HepG2 (cell line): ENCODE measurements around the gene ARL15. TPM values are rescaled to one million over a fixed set of nuclear protein-coding genes. Genes with fewer than 3 reads are reported as not detected.

Source experiments
- MAX ChIP-seq: IDR thresholded peaks from 2 replicates; pipeline ENCODE4 v1.6.1; 2012; ENCODE audit warnings: inconsistent platforms
- SETDB1 ChIP-seq: sonication (generic); formaldehyde crosslinking; IDR thresholded peaks from 2 replicates; pipeline ENCODE4 v1.5.1; 2020; ENCODE audit warnings: missing genetic modification reagents, mild to moderate bottlenecking, borderline replicate concordance
- UBTF ChIP-seq: sonication (generic); formaldehyde crosslinking; IDR thresholded peaks from 2 replicates; pipeline ENCODE4 v1.4.0; 2020; ENCODE audit warnings: mild to moderate bottlenecking, missing genetic modification reagents
- ZBTB40 ChIP-seq, 2 experiments: fragments of 450-650 bp in 1 of 2; sonication (generic) in 1 of 2; formaldehyde crosslinking in 1 of 2; IDR thresholded peaks; 2 replicates each; pipeline versions ENCODE4 v1.6.1 to v1.8.0; 2016 to 2022; ENCODE audit warnings: antibody characterized with exemption in 1 of 2, mild to moderate bottlenecking in 1 of 2, missing genetic modification reagents in 1 of 2
- ZNF432 ChIP-seq: sonication (generic); formaldehyde crosslinking; IDR thresholded peaks from 2 replicates; pipeline ENCODE4 v1.5.0; 2020; ENCODE audit warnings: missing genetic modification reagents, mild to moderate bottlenecking, borderline replicate concordance
- ZNF496 ChIP-seq: sonication (generic); formaldehyde crosslinking; IDR thresholded peaks from 2 replicates; pipeline ENCODE4 v1.8.1; 2023; ENCODE audit warnings: mild to moderate bottlenecking, moderate library complexity, missing genetic modification reagents; ENCODE audit not compliant: insufficient replicate concordance
- ZNF558 ChIP-seq: sonication (generic); formaldehyde crosslinking; IDR thresholded peaks from 2 replicates; pipeline ENCODE4 v1.9.0; 2022; ENCODE audit warnings: mild to moderate bottlenecking, missing genetic modification reagents, borderline replicate concordance
- polyA plus RNA-seq, 8 experiments: library from polyadenylated mRNA; depleted of rRNA in 3 of 8; stranded (reverse) in 7 of 8; unstranded in 1 of 8; fragments of >200 nt; fragmentation: Illumina TruSeq in 4 of 8; extraction: Trizol in 4 of 8; gene quantifications; 2 replicates each; pipeline versions ENCODE4 v1.2.1 to v1.2.3, GENCODE V29; 2011 to 2016; ENCODE audit warnings: low read depth in 4 of 8, missing spikeins in 1 of 8, mixed read lengths in 1 of 8; ENCODE audit not compliant: insufficient read depth in 1 of 8
- total RNA-seq, 5 experiments: library from RNA; depleted of rRNA; stranded (reverse); fragments of >200 nt; fragmentation: Illumina TruSeq; extraction: Trizol; gene quantifications; 2 replicates each; pipeline ENCODE4 v1.2.3, GENCODE V29; 2016; ENCODE audit warnings: low read depth in 1 of 5
- TF ChIP-seq, protein P1 (sequence below): sonication (generic); formaldehyde crosslinking; conservative IDR thresholded peaks from 2 replicates; pipeline ENCODE4 v1.8.1; 2023; ENCODE audit warnings: missing genetic modification reagents

ARL15 gene
- total and polyA plus RNA-seq, 2 of the 13 experiments (the other 11 are each of a cell fraction or from before 2014, with no cell fraction given), result 2.5 to 7.7 TPM

DNA sequence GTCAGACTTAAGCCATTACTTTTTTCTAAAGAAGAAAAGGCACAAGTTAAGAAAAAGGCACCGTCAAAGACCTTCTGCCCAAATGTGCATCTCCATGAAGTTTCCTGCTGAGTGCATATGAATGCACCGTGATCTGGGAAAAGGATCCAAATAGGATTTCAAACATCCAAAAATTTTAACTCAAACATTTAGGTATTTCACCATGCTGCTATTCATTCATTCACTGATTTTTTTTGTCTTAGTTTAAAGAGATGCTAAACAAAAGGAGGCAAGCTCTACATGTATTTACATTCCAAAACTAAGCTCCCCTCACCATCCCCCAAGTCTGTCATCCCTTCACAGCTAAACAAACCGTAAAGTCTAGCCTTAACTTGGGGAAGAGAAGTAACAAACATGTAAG, 291.9 kb downstream of the ARL15 start (continued):
- TF ChIP-seq ZBTB40 (IDR thresholded peaks at IDR 0.05), result no peak
- no peak for TF ChIP-seq ZBTB40 (CRISPR knock-in tag; IDR thresholded peaks at IDR 0.05)
- TF ChIP-seq SETDB1 (CRISPR knock-in tag), result no peak
- no peak for TF ChIP-seq UBTF (CRISPR knock-in tag)
- no peak for TF ChIP-seq ZNF432
- no peak for TF ChIP-seq ZNF496 (CRISPR knock-in tag)
- TF ChIP-seq MAX, result no peak
- TF ChIP-seq ZNF558 (CRISPR knock-in tag), result no peak
- TF ChIP-seq, protein P1, sequence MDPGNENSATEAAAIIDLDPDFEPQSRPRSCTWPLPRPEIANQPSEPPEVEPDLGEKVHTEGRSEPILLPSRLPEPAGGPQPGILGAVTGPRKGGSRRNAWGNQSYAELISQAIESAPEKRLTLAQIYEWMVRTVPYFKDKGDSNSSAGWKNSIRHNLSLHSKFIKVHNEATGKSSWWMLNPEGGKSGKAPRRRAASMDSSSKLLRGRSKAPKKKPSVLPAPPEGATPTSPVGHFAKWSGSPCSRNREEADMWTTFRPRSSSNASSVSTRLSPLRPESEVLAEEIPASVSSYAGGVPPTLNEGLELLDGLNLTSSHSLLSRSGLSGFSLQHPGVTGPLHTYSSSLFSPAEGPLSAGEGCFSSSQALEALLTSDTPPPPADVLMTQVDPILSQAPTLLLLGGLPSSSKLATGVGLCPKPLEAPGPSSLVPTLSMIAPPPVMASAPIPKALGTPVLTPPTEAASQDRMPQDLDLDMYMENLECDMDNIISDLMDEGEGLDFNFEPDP (CRISPR knock-in tag), result no peak
